Erythroblast (primary cell): ENCODE data around the gene NUCKS1.

Experiments
- DNase-seq, 2 experiments: peaks; one replicate each; lab custom pipeline; 2025; lab: John Stamatoyannopoulos, UW
- GATA1 ChIP-seq: IDR thresholded peaks from 2 replicates; pipeline ENCODE4 v1.6.1; 2011; ENCODE audit warnings: low read depth, mild to moderate bottlenecking, control low read depth, low read length, moderate library complexity
- POLR2A ChIP-seq: IDR thresholded peaks from 2 replicates; pipeline ENCODE4 v1.6.1; 2011; ENCODE audit warnings: mild to moderate bottlenecking, low read length

The NUCKS1 gene

GRCh38 chr1:205670611-205671430, 79.2 kb downstream of the NUCKS1 start:
- DNase-seq = no peak
- TF ChIP-seq POLR2A = no peak

- TF ChIP-seq GATA1 (no peak), POLR2A (no peak)
- no peak for DNase-seq
These were observed 79.9 kb downstream of the NUCKS1 start for GRCh38 chr1:205670150-205670446.

- TF ChIP-seq GATA1 = no peak
- no peak for TF ChIP-seq POLR2A
- peak; percentile 56 to 76 for DNase-seq
These were observed 80.4 kb downstream of the NUCKS1 start for GRCh38 chr1:205669341-205670149.

GRCh38 chr1:205668951-205669340, 81.0 kb downstream of the NUCKS1 start:
- TF ChIP-seq GATA1 = no peak
- TF ChIP-seq POLR2A = no peak
- DNase-seq = peak; percentile 15 to 25

GRCh38 chr1:205667909-205668643, 81.9 kb downstream of the NUCKS1 start:
- TF ChIP-seq GATA1 = no peak
- no peak for TF ChIP-seq POLR2A
- DNase-seq = peak; percentile 15 to 45

- no peak for DNase-seq
These were observed 83.4 kb downstream of the NUCKS1 start for GRCh38 chr1:205666372-205667166.

GRCh38 chr1:205665201-205666045, 84.6 kb downstream of the NUCKS1 start:
- no peak for DNase-seq
- TF ChIP-seq POLR2A = no peak
- TF ChIP-seq GATA1 = no peak

More at GRCh38 chr1:205666372-205667166, 83.4 kb downstream of the NUCKS1 start:
- TF ChIP-seq GATA1 (no peak), POLR2A (no peak)

- no peak for TF ChIP-seq GATA1
- no peak for TF ChIP-seq POLR2A
- DNase-seq = no peak
These were observed 85.5 kb downstream of the NUCKS1 start for GRCh38 chr1:205664399-205665017.

- no peak for DNase-seq
These were observed 86.6 kb downstream of the NUCKS1 start for GRCh38 chr1:205663286-205663936.

More at GRCh38 chr1:205663286-205663936, 86.6 kb downstream of the NUCKS1 start:
- TF ChIP-seq GATA1 (no peak), POLR2A (no peak)
